CD8-positive, alpha-beta memory T cell (primary cell): ENCODE results near the gene KIF1C. TPM values are rescaled to one million over a fixed set of nuclear protein-coding genes. Genes with fewer than 3 reads are reported as not detected.

ENCODE experiments used
- CTCF ChIA-PET: fragments of 350-600 bp; sonication (Branson Sonifier 250); formaldehyde crosslinking; loops from one replicate; lab custom pipeline; 2021; ENCODE audit warnings: antibody characterized with exemption; lab: Charles Lee
- POLR2A ChIA-PET: fragments of 350-600 bp; sonication (Branson Sonifier 250); formaldehyde crosslinking; loops from one replicate; lab custom pipeline; 2021; ENCODE audit warnings: antibody characterized with exemption; lab: Charles Lee
- DNase-seq, 5 donors: peaks; one replicate each; pipeline versions ENCODE4 v3.0.0 to v3.0.0-alpha.2; 2020 to 2022; ENCODE audit warnings: mixed read lengths in 1 of 5
- H3K27ac ChIP-seq: one replicate; pipeline ENCODE4 v1.7.0; 2013; ENCODE audit warnings: low read depth, mild to moderate bottlenecking, low read length, moderate library complexity
- H3K27me3 ChIP-seq: 2 replicates; pipeline ENCODE4 v1.7.0; 2013; ENCODE audit warnings: low read length, mild to moderate bottlenecking; ENCODE audit not compliant: insufficient read depth, poor library complexity, severe bottlenecking
- H3K36me3 ChIP-seq: 2 replicates; pipeline ENCODE4 v1.7.0; 2013; ENCODE audit warnings: mild to moderate bottlenecking, low read length, moderate library complexity; ENCODE audit not compliant: insufficient read depth
- H3K4me1 ChIP-seq: 2 replicates; pipeline ENCODE4 v1.7.0; 2013; ENCODE audit warnings: mild to moderate bottlenecking, low read length, moderate library complexity; ENCODE audit not compliant: insufficient read depth
- H3K4me3 ChIP-seq: 2 replicates; pipeline ENCODE4 v1.7.0; 2013; ENCODE audit warnings: mild to moderate bottlenecking, low read length
- H3K9me3 ChIP-seq: 2 replicates; pipeline ENCODE4 v1.7.0; 2013; ENCODE audit warnings: mild to moderate bottlenecking, low read length
- H3K27ac Mint-ChIP-seq, 8 donors: one replicate each; pipeline ENCODE4 v1.8.0; 2020 to 2021; ENCODE audit warnings: mixed read lengths in 8 of 8, mild to moderate bottlenecking in 6 of 8, inconsistent platforms in 3 of 8, moderate library complexity in 3 of 8
- H3K27me3 Mint-ChIP-seq, 2 donors: one replicate each; pipeline ENCODE4 v1.8.0; 2020 to 2021; ENCODE audit warnings: mixed read lengths in 2 of 2, mild to moderate bottlenecking in 1 of 2, moderate library complexity in 1 of 2
- H3K36me3 Mint-ChIP-seq, 3 donors: one replicate each; pipeline ENCODE4 v1.8.0; 2020 to 2021; ENCODE audit warnings: mixed read lengths in 3 of 3, inconsistent platforms in 1 of 3, mild to moderate bottlenecking in 1 of 3
- H3K4me1 Mint-ChIP-seq, 3 donors: one replicate each; pipeline ENCODE4 v1.8.0; 2020 to 2021; ENCODE audit warnings: mixed read lengths in 3 of 3, inconsistent platforms in 1 of 3, mild to moderate bottlenecking in 1 of 3
- H3K4me3 Mint-ChIP-seq, 7 donors: one replicate each; pipeline ENCODE4 v1.8.0; 2020 to 2021; ENCODE audit warnings: mixed read lengths in 7 of 7, mild to moderate bottlenecking in 6 of 7, moderate library complexity in 4 of 7, inconsistent platforms in 2 of 7
- H3K9me3 Mint-ChIP-seq, 5 donors: one replicate each; pipeline ENCODE4 v1.8.0; 2020 to 2022; ENCODE audit warnings: mixed read lengths in 5 of 5, mild to moderate bottlenecking in 3 of 5, moderate library complexity in 2 of 5, inconsistent platforms in 1 of 5
- polyA plus RNA-seq: library from polyadenylated mRNA; unstranded; fragments of 300-500 nt; fragmentation: Illumina TruSeq; gene quantifications from one replicate; pipeline ENCODE4 v1.2.3, GENCODE V29; 2021
- total RNA-seq, 2 experiments: library from RNA; stranded (reverse); gene quantifications; one replicate each; pipeline ENCODE4 v1.2.3, GENCODE V29; 2021

The KIF1C gene
- total and polyA plus RNA-seq, 3 experiments from 2014 or later = 8.0 to 77.3 (median 73.4) TPM

- H3K9me3 ChIP-seq = no peaks in the 10 kb centered on the region
- no peak for DNase-seq
- no peaks in the 10 kb centered on the region for H3K27me3 ChIP-seq
- H3K27me3 Mint-ChIP-seq = peaks cover 0 to 4% of the 10 kb centered on the region in 2 donors
- peaks cover 11% of the 10 kb centered on the region for H3K4me1 ChIP-seq
- H3K36me3 ChIP-seq = peaks cover 5% of the 10 kb centered on the region
- H3K4me3 ChIP-seq = no peak overlapping the region
- peaks cover 0 to 13% (median 2%) of the 10 kb centered on the region in 3 donors for H3K36me3 Mint-ChIP-seq
- ChIA-PET CTCF (interaction anchor here (1.1 to 4.8 kb wide), 4 partner anchors 11 to 68 kb away, joined by 4 to 30 read pairs (median 5); partner anchors contain the start of genes RNF167, SLC25A11 and SPAG7), POLR2A (interaction anchor here (1.3 to 11.7 kb wide), 4 partner anchors 9 to 17 kb away, joined by 3 to 187 read pairs (median 6); partner anchors contain the start of genes RNF167, SLC25A11 and SPAG7)
- H3K27ac Mint-ChIP-seq = peak overlapping the region in 5 of 8 donors; percentile 55 to 96 (median 84)
- no peaks in the 10 kb centered on the region for H3K9me3 Mint-ChIP-seq
- H3K4me1 Mint-ChIP-seq = peaks cover 15 to 26% (median 23%) of the 10 kb centered on the region in 3 donors
- peak overlapping the region in 6 of 7 donors; percentile 43 to 90 (median 53) for H3K4me3 Mint-ChIP-seq
- peak overlapping the region; percentile 86 for H3K27ac ChIP-seq
These were observed 46.3 kb upstream of the KIF1C start for GRCh38 chr17:4951486-4951885.

GRCh38 chr17:4953451-4953961 lies 44.2 kb upstream of the KIF1C start:
- Histone ChIP-seq H3K36me3 (no peaks in the 10 kb centered on the region), H3K9me3 (no peaks in the 10 kb centered on the region), H3K27me3 (no peaks in the 10 kb centered on the region), H3K4me3 (no peak overlapping the region), H3K4me1 (peaks cover 8% of the 10 kb centered on the region), H3K27ac (no peak overlapping the region)
- Mint-ChIP-seq H3K27me3 (peaks cover 0 to 1% of the 10 kb centered on the region in 2 donors), H3K36me3 (peaks cover 0 to 7% (median 0%) of the 10 kb centered on the region in 3 donors), H3K4me1 (peaks cover 13 to 23% (median 16%) of the 10 kb centered on the region in 3 donors), H3K4me3 (peak overlapping the region in 1 of 7 donors; percentile 45), H3K9me3 (no peaks in the 10 kb centered on the region), H3K27ac (peak overlapping the region in 2 of 8 donors; percentile 43 to 51)
- ChIA-PET CTCF (interaction anchor here (1.0 to 1.8 kb wide), 4 partner anchors 8 to 34 kb away, joined by 3 to 5 read pairs (median 4); partner anchors contain the start of genes CAMTA2 and SPAG7), POLR2A (interaction anchor here (0.6 to 11.7 kb wide), 2 partner anchors 13 to 230 kb away, joined by 3 to 187 read pairs; partner anchors contain the start of gene SPAG7)
- DNase-seq = no peak

- no peaks in the 10 kb centered on the region for H3K27me3 Mint-ChIP-seq
- H3K9me3 Mint-ChIP-seq = no peaks in the 10 kb centered on the region
- ChIA-PET POLR2A (interaction anchor here (11.7 kb wide), 1 partner anchor 12 kb away, joined by 187 read pairs; the partner anchor contains the start of gene SPAG7), CTCF (interaction anchor here (0.9 to 2.5 kb wide), 4 partner anchors 9 to 52 kb away, joined by 3 to 11 read pairs (median 4); partner anchors contain the start of genes CHRNE and SPAG7)
- Histone ChIP-seq H3K36me3 (peaks cover 3% of the 10 kb centered on the region), H3K4me3 (no peak overlapping the region), H3K27me3 (no peaks in the 10 kb centered on the region), H3K4me1 (peaks cover 8% of the 10 kb centered on the region), H3K27ac (no peak overlapping the region), H3K9me3 (no peaks in the 10 kb centered on the region)
- H3K4me3 Mint-ChIP-seq = no peak overlapping the region
- peaks cover 13 to 20% (median 13%) of the 10 kb centered on the region in 3 donors for H3K4me1 Mint-ChIP-seq
- peaks cover 0 to 19% (median 0%) of the 10 kb centered on the region in 3 donors for H3K36me3 Mint-ChIP-seq
- DNase-seq = no peak
- no peak overlapping the region for H3K27ac Mint-ChIP-seq
These were observed 42.7 kb upstream of the KIF1C start for GRCh38 chr17:4955091-4955490.

- CTCF ChIA-PET = interaction anchor here (1.2 to 3.0 kb wide), 3 partner anchors 10 to 167 kb away, joined by 3 to 11 read pairs (median 8); partner anchors contain the start of gene SPAG7
- no peaks in the 10 kb centered on the region for H3K4me1 ChIP-seq
- H3K9me3 Mint-ChIP-seq = peaks cover 0 to 2% (median 0%) of the 10 kb centered on the region in 5 donors
- H3K36me3 Mint-ChIP-seq = peaks cover 0 to 27% (median 5%) of the 10 kb centered on the region in 3 donors
- H3K27me3 Mint-ChIP-seq = no peaks in the 10 kb centered on the region
- DNase-seq = peak in 2 of 5 donors; percentile 25 to 65
- H3K4me1 Mint-ChIP-seq = peaks cover 0 to 8% (median 6%) of the 10 kb centered on the region in 3 donors
- H3K4me3 Mint-ChIP-seq = peak overlapping the region in 1 of 7 donors; percentile 56
- H3K27me3 ChIP-seq = no peaks in the 10 kb centered on the region
- peaks cover 3% of the 10 kb centered on the region for H3K36me3 ChIP-seq
- no peak overlapping the region for H3K27ac ChIP-seq
- peak overlapping the region in 2 of 8 donors; percentile 57 to 69 for H3K27ac Mint-ChIP-seq
- no peak overlapping the region for H3K4me3 ChIP-seq
- POLR2A ChIA-PET = interaction anchor here (0.6 to 11.7 kb wide), 2 partner anchors 10 to 64 kb away, joined by 3 to 187 read pairs; partner anchors contain the start of gene SPAG7
- H3K9me3 ChIP-seq = no peaks in the 10 kb centered on the region
These were observed 41.2 kb upstream of the KIF1C start for GRCh38 chr17:4956493-4957061.

DNA sequence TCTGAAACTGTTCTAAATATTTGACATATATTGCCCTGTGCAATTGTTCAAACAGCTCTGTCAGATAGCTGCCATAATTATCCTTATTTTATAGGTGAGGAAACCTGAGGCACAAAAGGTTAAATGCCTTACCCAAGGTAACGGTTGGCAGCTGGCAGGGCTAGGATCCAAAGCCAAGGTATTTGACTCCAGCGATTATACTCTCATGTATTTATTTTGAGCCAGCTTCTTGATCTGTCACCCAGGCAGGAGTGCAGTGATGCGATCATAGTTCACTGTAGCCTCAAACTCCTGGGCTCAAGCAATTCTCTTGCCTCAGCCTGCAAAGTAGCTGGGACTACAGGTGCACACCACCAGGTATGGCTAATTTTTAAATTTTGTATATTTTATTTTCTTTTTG lies 39.6 kb upstream of the KIF1C start:
- no peaks in the 10 kb centered on the region for H3K27me3 Mint-ChIP-seq
- Histone ChIP-seq H3K4me1 (no peaks in the 10 kb centered on the region), H3K36me3 (peaks cover 3% of the 10 kb centered on the region), H3K27me3 (no peaks in the 10 kb centered on the region), H3K4me3 (no peak overlapping the region), H3K9me3 (no peaks in the 10 kb centered on the region), H3K27ac (no peak overlapping the region)
- peaks cover 0 to 2% (median 0%) of the 10 kb centered on the region in 5 donors for H3K9me3 Mint-ChIP-seq
- POLR2A ChIA-PET = interaction anchor here (0.9 kb wide), 1 partner anchor 9 kb away, joined by 3 read pairs; no protein-coding TSS in a partner anchor
- CTCF ChIA-PET = interaction anchor here (1.2 to 3.0 kb wide), 2 partner anchors 49 to 168 kb away, joined by 3 to 8 read pairs; no protein-coding TSS in a partner anchor
- H3K4me1 Mint-ChIP-seq = peaks cover 0 to 10% (median 6%) of the 10 kb centered on the region in 3 donors
- H3K36me3 Mint-ChIP-seq = peaks cover 0 to 30% (median 5%) of the 10 kb centered on the region in 3 donors
- no peak for DNase-seq
- H3K27ac Mint-ChIP-seq = no peak overlapping the region
- H3K4me3 Mint-ChIP-seq = no peak overlapping the region

GRCh38 chr17:4959261-4959965 lies 38.3 kb upstream of the KIF1C start:
- Mint-ChIP-seq H3K4me1 (peaks cover 0 to 11% (median 6%) of the 10 kb centered on the region in 3 donors), H3K27ac (no peak overlapping the region), H3K4me3 (no peak overlapping the region), H3K36me3 (peaks cover 0 to 33% (median 5%) of the 10 kb centered on the region in 3 donors), H3K27me3 (no peaks in the 10 kb centered on the region), H3K9me3 (peaks cover 0 to 2% (median 0%) of the 10 kb centered on the region in 5 donors)
- H3K27ac ChIP-seq = no peak overlapping the region
- peaks cover 3% of the 10 kb centered on the region for H3K36me3 ChIP-seq
- H3K9me3 ChIP-seq = no peaks in the 10 kb centered on the region
- H3K4me3 ChIP-seq = no peak overlapping the region
- CTCF ChIA-PET = no interaction called here
- DNase-seq = no peak
- POLR2A ChIA-PET = no interaction called here
- H3K27me3 ChIP-seq = no peaks in the 10 kb centered on the region
- H3K4me1 ChIP-seq = no peaks in the 10 kb centered on the region

GRCh38 chr17:4960279-4960922 lies 37.3 kb upstream of the KIF1C start:
- H3K4me1 Mint-ChIP-seq = peaks cover 3 to 15% (median 9%) of the 10 kb centered on the region in 3 donors
- no peaks in the 10 kb centered on the region for H3K27me3 Mint-ChIP-seq
- Histone ChIP-seq H3K4me3 (no peak overlapping the region), H3K27me3 (no peaks in the 10 kb centered on the region), H3K27ac (no peak overlapping the region), H3K4me1 (no peaks in the 10 kb centered on the region), H3K36me3 (peaks cover 3% of the 10 kb centered on the region), H3K9me3 (no peaks in the 10 kb centered on the region)
- POLR2A ChIA-PET = no interaction called here
- CTCF ChIA-PET = no interaction called here
- peak overlapping the region in 2 of 8 donors; percentile 38 to 81 for H3K27ac Mint-ChIP-seq
- H3K9me3 Mint-ChIP-seq = peaks cover 0 to 2% (median 0%) of the 10 kb centered on the region in 5 donors
- H3K36me3 Mint-ChIP-seq = peaks cover 0 to 36% (median 7%) of the 10 kb centered on the region in 3 donors
- H3K4me3 Mint-ChIP-seq = peak overlapping the region in 1 of 7 donors; percentile 32
- no peak for DNase-seq
